Medulla oblongata (tissue), 1 donor: ENCODE data around the gene KASH5.

Source experiments
- DNase-seq: peaks from one replicate; pipeline ENCODE4 v3.0.0-alpha.2; 2015; ENCODE audit errors: extremely low spot score

The KASH5 gene

DNA sequence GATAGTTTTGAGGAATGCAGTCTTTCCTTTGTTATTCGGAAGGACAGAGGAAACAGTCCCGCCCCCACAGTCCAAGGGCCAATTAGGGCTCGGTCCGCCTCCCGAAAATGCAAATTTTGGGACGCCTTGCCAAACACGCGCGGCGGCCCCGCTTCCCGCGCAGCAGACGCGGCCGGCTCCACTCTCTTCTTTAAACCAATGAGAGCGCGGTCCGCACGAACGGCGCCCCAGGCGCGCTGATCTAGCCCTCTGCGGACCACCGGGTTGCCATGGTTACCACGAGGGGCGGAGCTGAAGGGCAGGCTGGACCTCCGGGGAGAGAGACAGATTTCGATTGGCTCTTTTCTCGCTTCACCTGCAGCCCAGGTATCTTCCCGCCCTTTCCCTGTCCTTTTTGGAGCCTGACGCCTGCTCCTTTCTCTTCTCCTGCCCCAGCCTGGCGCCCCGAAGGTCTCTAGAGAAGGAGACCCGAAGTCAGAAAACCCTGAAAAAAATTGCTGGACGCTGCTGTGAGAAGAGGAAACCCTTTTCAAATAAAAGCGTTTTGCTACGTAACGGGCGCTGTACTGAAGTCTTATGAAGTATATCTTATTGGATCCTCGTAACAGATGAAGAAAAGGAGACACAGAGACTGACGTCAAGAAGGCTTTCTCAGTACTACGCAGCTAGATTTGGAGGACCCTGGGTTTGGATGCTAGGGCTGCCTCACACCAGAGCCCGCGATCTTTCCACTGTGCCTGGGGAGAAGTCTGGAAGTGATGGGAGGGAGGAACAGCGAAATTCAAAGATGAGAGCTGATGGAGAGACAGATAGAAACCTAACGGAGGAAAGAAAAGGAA, 33.2 kb downstream of the KASH5 start:
- DNase-seq = peak; percentile 27

DNA sequence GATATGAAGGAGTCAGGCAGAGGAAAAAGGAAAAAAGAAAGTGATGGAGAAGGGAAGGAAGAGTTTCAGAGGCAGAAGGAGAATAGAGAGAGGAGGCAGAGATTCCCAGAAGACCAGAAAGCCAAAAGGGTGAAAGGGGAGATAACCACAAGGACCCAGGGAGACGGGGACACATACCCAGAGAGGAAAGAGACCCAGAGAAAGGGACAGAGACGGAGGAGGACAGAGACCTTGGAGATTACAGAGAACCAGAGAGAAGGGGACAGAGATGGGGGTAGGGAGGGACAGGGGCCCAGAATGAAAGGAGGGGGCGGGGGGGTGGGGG, 33.8 kb downstream of the KASH5 start:
- no peak for DNase-seq

DNA sequence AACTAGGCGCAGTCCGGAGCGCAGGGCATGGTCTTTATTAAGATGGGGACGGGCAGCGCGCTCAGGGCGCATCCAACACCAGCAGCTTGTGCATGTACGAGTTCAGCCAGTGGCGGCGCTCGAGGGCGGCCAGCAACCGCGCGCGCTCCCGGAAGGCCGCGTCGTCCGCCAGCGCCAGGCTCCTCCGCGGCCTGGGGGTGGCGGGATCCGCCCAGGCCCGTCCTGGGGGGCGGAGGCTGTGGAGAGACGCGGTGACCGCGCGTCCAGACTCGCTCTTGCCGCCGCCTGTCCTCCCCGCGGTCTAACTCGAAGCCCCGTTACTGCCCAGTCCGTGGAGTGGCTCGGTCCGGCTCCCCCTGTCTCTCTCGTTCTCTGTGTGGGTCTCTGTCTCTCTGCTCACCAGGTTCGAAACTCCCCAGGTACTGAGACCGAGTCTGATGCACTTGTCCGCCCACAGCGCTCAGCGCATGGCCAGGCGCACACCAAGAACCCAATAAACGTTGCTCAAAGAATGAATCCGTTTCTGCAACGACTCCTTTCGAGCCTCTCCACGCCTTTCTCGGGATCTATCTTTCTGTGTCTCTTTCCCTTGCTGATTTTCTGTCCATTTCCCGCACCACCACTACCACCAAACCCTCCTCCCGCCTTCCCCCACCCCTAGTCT, 34.5 kb downstream of the KASH5 start:
- no peak for DNase-seq

DNA sequence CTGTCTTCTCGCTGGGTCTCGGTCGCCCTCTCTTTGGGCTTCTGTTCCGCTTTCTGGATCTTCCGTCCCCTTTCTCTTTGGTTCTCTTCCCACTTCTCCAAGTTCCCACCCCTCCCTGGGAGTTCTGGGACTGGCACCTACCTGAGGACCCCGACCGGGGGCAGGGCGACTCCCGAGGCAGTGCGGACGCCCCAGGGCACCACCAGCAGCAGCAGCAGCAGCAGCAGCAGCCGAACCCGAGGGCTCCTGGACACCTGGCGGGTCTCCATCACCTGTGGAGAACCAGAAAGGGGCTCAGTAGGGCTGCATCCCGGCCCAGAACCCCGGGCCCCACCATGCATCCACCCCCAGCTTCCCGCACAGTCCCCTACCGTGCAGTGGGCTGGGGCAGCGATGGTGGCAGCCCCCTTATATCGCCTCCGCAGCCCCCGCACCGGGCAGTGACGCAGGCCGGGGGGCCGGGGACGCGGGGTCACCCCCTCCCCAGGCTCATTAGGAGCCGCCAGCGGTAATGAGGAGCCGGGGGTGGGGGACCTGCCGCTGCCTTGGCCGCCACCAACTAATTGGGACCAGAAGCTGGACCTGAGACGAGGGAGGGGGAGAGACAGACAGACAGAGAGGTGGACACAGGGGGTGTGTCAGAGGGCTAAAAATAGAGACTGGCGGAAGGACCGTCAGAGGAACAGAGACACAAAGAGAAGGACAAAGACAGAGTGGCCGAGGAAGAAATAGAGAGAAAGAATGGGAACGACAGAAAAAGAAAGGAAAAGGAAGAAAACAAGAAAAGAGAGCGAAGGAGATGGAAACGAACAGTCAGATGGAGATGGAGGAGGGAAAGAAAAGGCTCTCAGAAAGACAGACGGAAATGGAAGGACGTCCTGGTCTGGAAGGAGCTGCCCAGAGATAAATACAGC, 35.3 kb downstream of the KASH5 start, which contains the start of gene PTH2:
Gene PTH2, minus strand, starts transcription at position 371 of the 914 bp plus-strand sequence. Its CDS starts 102 bp downstream, at position 269.
- DNase-seq = no peak

DNA sequence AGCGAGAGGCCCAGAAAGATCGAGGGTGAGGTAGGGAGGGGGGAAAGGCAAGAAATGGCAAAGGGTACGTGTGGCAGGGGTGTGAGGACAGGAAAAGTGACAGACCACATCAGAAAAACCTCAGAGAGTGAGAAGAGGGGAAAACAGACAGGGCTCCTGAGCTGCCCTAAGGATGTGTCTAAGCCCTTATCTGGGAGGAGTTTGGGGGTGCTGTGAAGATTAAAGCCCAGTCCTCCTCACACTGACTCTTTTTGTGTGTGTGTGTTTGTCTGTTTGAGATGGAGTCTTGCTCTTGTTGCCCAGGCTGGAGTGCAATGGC, 35.9 kb downstream of the KASH5 start:
- DNase-seq = no peak

DNA sequence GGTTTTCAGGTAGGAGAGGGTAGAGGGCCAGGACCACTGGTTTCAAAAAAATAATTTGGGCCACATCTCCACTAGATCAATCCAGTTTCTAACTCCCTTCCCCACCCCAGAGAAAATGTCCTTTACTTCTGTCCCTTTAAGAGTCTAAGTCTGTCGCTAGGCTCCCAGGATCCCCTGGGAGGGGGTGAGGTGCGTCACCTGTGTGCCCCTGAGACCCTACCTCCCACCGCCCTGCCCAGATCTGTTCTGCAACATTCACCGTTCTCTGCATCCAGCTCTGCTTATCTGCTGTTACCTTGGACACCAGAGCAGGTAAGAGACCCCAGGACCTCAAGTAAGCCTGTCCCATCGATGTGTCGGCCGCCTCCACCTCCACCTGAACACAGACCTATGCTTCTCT, 37.1 kb downstream of the KASH5 start, which contains the start of gene GFY:
Gene GFY, plus strand, starts transcription at position 211 of the 400 bp plus-strand sequence. CDS start 1,043 bp downstream, outside the sequence.
- no peak for DNase-seq

DNA sequence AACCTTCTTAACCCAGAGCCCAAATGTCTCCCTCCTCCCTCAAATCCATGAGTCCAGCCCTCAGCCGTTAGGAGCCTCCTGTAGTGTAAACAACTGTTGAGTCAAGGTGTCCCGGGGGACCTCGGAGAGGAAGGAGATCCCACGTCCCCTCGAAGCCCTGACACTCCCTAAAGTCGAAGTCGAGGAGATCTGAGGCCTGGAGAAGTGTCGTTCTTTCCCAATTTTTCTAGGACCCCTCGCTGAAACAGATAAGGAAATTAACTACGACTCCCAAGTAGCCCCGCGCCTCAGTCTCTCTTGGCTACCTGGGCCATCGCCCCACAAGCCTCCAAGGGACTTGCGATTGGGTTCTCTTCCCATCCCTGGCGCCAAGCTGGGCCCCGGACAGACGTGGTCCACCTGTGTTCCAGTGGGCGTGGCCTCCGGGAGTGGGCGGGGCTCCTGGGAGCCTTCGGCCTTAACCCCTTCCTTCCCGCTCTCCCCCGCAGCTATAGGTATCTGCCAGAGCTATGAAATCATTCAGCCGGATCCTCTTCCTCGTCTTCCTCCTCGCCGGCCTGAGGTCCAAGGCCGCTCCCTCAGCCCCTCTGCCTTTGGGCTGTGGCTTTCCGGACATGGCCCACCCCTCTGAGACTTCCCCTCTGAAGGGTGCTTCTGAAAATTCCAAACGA, 38.0 kb downstream of the KASH5 start:
- DNase-seq = no peak

DNA sequence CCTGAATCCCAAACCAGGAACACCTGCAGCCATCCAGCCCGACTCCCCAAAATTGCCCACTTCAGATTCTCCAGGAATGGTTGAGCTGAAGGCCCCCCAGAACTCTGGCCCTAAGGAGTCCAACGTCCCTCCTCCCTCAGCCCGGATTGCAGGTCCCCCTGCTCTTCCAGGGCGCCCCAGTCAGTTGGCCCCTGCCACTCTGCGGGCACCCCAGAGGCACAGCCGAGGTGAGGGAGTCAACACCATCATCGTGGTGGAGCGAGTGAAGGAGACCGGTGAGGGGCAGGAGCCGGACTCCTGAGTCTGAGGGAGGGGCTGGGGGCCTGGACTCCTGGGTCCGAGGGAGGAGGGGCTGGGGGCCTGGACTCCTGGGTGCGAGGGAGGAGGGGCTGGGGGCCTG, 39.3 kb downstream of the KASH5 start:
- no peak for DNase-seq

DNA sequence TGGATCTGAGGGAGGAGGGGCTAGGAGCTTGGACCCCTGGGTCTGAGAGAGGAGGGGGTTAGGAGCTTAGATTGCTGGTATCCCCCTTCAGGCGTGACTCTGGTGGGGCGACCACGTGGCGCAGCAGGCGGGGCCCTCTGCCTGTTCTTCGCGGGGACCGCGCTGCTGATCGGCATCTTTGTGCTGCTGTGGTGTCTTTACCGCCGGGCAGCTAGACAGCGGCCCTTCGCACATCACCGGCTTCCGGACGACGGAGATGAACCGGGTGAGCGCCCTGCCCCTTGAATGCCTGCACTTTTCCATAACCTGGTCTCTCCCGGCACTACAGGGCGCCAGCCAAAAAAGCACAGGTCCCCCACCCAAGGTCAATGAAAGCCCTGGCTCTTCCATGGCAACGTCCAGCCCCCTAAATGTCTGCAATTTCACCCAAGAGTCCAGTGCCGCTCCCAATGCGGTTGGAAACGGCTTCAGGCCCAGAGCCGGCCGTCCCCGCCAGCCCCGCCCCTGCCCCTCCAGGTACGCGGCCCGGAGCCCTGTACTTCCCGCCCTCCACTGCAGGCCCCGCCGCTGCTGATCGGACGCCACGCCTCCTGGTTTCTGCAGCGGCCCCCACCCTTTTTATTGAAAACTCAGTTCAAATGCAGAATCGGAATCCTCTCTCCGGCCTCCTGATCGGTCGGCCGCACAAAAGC, 40.0 kb downstream of the KASH5 start:
- no peak for DNase-seq

DNA sequence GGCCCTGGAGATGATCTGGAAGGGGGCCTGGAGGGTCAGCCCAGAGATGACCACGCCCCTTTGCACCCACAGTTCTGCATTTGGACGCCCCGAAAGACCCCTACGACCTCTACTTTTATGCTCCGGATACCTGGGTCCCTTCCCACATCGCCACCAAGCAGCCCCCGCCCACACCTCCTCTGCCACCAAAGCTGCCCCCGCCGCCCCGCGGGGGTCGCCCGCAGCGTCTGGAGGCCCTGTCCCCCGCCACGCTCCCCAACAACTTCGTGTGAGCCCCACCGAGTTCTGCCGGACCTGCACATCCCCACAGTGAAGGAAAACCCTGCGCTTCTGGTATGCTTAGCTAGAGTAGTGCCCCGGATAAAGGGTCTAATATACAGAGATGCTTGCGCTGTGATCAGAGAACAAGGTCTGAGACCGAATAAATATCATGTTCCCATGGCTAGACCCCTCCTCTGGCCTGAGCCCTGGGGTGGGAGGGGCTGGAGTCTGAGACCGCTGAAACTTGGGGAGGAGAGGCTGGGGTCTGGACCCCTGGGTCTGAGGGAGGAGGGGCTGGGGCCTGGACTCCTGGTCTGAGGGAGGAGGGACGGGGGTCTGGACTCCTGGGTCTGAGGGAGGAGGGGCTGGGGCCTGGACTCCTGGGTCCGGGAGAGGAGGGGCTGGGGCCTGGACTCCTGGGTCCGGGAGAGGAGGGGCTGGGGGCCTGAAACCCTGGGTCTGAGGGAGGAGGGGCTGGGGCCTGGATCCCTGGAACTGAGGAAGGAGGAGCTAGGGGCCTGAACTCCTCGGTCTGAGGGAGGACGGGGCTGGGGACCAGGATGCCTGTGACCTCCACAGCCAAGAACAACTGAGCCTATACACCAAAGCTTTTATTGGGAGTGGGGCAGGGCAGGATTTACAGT, 40.8 kb downstream of the KASH5 start:
- DNase-seq = no peak

DNA sequence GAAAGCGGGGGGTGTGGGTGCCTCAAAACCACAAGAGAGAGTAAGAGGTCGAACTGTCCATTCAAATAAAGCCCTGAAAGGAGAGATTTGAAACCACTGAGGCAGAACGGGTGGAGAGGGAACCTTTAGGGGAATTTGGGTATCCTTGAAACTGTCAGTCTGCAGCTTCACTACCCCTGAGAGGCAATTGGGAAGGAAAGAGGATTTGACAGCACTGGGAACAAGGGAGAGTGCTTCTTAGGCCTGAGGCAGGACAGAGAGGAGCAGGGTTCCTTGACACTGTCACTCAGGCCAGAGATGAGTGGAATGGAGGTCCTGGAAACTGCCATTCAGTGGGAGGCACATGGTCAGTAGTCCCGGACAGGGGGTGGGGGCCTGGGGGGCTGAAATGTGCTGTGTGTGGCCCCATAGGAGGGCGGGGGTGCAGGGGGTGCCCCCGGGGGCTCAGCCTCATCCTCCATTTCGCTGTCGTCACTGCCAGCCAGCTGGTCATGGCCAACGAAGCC, 42.2 kb downstream of the KASH5 start:
- no peak for DNase-seq

DNA sequence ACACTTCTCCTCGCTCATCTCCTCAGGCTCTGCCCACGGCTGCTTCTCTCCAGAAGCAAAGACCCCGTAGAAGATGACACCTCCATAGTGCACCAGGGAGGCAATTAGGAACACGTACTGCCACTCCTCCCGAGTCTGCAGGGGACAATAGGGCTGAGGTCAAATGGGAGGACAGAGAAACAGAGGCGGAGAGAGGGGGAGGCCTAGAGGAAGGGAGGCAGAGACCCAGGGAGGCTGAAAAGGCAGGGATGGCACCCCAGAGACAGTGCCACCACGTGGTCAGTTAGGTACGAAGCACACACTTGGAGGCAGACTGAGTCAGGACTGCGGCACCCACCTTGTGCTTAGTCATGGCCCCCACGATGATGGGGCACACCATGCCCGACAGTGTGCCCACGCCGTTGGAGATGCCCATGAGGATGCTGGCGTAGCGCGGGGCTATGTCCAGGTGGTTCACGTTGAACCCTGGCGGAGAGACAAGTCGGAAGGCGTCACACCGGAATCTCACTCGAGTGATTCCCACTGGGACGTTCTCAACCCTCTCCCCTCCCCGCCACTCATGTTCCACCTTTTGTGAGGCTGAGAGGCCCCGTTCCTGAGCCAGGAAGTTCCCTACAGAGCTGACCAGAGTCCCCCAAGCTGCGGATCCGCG, 42.8 kb downstream of the KASH5 start:
- no peak for DNase-seq

DNA sequence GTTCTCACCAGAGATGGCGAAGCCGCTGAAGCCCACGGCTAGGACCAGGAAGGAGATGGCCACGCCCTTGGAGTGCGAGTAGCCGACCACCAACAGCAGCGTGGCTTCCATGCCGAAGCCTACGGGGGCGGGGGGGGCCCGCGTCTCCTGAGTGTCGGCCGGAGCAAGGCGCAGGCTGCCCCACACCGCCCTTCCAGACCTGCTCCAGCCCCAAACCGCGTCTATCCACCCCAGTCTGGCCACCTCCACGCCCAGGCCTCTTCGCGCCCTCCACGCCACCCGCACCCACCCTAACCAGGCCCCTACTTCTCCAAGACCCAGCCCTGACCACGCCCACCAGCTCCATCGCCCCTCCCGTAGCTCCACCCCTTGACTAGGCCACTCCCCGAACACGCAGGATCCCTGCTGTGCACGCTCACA, 43.3 kb downstream of the KASH5 start:
- DNase-seq = no peak

DNA sequence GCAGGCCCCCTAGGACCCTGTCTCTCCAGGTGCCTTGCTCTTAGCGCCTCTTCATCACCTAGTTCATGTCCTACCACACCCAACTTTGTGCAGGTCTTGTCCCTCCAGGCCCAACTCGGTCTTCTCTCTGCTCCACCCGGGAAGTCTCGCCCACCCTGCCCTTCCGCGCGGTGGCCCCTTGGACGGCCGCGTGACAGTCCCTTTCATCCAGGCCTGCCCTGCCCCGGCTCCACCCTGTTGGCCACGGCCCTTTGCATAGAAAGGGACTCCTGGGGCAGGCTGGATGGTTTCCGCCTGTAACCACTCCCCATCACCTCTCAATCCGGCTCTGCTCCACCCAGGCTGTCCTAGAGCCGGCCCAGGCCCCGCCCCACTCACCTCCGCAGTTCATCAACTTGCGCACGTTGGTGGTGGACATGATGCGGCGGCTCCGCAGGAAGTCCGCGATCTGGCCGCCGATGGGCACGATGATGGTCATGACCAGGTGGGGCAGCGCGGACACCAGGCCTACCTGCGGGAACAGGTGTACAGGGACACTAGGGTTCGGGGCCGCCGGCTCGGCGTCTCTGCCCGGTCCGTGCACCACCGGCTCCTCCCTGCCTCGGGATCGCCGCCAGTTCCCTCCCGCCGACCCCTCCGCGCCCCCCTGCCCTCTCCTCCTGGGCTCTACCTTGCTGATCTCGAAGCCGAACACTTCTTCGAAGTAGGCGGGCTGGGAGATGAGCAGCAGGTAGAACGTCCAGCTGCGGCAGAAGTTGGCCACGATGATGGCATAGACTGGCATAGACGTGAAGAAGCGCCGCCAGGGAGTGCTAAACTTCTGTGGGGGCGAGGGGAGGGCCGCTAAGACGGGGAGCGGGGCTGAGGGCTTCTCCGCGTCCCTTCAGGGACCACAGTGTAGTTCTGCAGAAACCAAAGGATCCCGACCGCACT, 44.4 kb downstream of the KASH5 start:
- DNase-seq = no peak

DNA sequence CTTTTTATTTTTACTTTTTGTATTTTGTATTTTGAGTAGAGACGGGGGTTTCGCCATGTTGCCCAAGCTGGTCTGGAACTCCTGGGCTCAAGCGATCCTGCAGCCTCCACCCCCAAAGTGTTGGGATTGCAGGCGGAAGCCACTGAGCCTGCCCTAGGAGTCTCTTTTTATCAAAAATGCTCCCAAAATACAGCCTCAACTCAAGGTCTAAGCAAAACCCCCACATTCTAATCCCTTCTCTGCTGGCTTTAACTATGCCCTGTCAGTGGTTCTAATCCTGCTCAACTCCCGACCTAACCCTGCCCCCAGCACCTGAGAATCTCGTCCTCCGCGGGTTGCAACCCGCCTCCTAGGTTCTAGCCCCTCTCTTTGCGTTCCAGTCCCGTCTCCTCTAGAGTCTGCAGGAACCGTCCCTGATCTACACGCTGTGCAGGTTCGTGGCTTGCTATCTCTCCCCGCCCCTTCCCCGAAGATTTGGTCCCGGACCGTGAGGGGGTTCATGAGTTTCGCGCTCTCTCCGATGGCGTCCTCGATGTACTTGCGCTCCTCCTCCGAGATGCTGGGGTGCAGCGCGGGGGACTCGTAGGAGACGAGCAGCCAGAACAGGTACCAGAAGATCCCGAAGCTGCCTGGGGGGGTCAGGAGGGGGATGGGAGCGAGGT, 45.3 kb downstream of the KASH5 start:
- no peak for DNase-seq

DNA sequence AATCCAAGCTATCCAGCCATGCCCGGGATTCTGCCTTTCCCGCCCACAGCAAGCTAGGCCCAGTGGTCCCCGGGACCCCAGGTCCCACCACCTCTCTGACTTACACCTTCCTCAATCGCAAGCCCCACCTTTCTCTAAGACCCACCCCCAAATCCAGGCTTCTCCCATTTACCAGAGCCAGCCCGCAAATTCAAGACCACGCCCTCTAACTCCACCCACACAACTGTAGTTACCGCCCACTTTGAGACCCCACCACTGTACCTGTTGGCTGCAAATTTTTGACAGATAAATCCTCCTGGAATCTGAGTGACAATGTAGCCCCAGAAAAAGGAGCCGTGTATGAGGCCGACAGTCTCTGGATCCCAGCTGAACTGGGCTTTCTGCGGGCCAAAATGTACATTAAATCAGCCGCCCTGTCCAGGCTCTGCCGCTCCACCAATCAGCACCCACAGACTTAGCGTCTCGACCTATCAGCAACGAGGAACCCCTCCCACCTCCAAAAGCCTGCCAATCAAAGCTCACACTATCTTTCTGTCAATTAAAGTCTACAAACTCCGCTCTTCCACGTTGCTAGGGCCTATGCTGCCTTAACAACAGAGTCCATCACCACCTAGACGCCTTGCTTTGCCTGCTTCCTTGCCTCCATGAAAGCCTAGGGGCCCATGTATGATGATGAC, 47.0 kb downstream of the KASH5 start:
- no peak for DNase-seq

DNA sequence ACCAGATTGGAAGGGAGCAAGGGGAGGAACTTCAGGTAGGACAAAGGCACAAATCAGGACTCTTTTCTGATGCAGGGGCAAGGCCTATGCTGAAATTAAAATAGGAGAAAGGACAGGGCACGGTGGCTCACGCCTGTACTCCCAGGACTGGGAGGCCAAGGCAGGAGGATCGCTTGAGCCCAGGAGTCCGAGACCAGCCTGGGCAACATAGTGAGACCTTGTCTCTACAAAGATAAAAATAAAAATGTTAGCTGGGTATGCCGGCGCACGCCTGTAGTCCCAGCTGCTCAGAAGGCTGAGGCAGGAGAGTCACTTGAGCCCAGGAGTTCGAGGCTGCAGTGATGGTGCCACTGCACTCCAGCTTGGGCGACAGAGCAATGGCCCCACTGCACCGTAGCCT, 47.6 kb downstream of the KASH5 start:
- DNase-seq = no peak
